A673 (cell line): ENCODE results near the gene PRADC1.

ENCODE experiments used
- EZH2 ChIP-seq: fragments of 200-600 bp; sonication (generic); IDR thresholded peaks from 2 replicates; pipeline ENCODE4 v1.6.1; 2017; ENCODE audit warnings: borderline replicate concordance, low read depth, mild to moderate bottlenecking, mixed read lengths, antibody characterized with exemption, low read length; ENCODE audit not compliant: poor library complexity, severe bottlenecking
- TF ChIP-seq, protein P1 (sequence below): fragments of 300-800, 200-600 bp; sonication (generic); conservative IDR thresholded peaks from 2 replicates; pipeline ENCODE4 v1.5.1; 2017; ENCODE audit warnings: low read depth, mild to moderate bottlenecking, antibody characterized with exemption, low read length, moderate library complexity, mixed read lengths

DNA sequence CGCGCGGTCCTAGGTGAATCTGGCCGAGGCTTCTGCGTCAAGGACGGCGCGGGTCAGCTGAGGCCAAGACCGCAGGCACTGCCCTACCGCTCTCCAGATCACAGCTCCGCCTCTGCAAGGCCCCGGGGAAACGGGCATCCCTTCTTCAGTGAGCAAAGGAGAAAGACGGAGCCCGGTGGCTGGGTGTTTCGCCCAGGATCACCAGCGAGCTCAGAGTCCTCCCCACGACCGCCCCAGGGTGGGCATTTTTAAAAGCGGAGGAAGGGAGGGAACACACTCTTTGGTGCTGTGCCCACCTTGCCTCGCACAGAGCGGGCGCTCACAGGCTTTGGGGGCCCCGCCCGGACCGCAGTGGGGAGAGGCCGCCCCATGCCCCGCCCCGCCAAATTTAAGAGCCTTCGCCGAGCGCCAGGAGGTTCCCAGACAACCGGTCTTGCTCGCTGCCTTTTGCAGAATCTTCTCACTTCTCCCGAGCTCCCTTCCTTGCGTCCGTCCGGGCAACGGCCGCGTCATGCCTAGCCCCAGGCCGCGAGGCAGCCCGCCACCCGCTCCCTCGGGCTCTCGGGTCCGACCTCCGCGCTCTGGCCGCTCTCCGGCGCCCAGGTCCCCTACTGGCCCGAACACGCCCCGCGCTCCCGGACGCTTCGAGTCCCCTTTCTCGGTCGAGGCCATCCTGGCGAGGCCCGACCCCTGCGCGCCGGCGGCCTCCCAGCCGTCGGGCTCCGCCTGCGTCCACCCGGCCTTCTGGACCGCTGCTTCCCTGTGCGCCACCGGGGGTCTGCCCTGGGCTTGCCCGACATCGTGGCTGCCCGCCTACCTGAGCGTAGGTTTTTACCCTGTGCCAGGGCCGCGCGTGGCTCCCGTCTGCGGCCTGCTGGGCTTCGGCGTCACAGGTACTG, 30.6 kb downstream of the PRADC1 start, which contains the start of gene NOTO:
- TF ChIP-seq, protein P1, sequence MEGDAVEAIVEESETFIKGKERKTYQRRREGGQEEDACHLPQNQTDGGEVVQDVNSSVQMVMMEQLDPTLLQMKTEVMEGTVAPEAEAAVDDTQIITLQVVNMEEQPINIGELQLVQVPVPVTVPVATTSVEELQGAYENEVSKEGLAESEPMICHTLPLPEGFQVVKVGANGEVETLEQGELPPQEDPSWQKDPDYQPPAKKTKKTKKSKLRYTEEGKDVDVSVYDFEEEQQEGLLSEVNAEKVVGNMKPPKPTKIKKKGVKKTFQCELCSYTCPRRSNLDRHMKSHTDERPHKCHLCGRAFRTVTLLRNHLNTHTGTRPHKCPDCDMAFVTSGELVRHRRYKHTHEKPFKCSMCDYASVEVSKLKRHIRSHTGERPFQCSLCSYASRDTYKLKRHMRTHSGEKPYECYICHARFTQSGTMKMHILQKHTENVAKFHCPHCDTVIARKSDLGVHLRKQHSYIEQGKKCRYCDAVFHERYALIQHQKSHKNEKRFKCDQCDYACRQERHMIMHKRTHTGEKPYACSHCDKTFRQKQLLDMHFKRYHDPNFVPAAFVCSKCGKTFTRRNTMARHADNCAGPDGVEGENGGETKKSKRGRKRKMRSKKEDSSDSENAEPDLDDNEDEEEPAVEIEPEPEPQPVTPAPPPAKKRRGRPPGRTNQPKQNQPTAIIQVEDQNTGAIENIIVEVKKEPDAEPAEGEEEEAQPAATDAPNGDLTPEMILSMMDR: no peak
- TF ChIP-seq EZH2: peak; percentile 91
